ENCODE results near the gene CHAD.

GRCh38 chr17:50424246-50424995 lies 44.3 kb downstream of the CHAD start:
- TF ChIP-seq CTCF (IDR thresholded peaks at IDR 0.05) (no peak), EZH2 (IDR thresholded peaks at IDR 0.05; ENCODE audit: borderline replicate concordance, insufficient read depth, low read depth, low read length, poor library complexity, severe bottlenecking) (no peak)
